SK-N-MC (cell line): ENCODE measurements around the gene SH3RF3.

ENCODE experiments used
- EZH2 ChIP-seq: fragments of 200-600 bp; sonication (generic); IDR thresholded peaks from one replicate; pipeline ENCODE4 v1.6.1; 2017; ENCODE audit warnings: antibody characterized with exemption
- POLR2AphosphoS5 ChIP-seq: IDR thresholded peaks from 2 replicates; pipeline ENCODE4 v1.6.1; 2012; ENCODE audit warnings: mild to moderate bottlenecking, low read depth, low read length, borderline replicate concordance

- TF ChIP-seq POLR2AphosphoS5 (no peak), EZH2 (no peak)
Measured at GRCh38 chr2:109229094-109229675, 100.2 kb downstream of the SH3RF3 start.
